HEK293 (cell line): ENCODE data around the gene CADM4.

Experiments
- CTCF ChIA-PET: fragments of 350-600 bp; formaldehyde crosslinking; extraction: SDS; loops from one replicate; lab custom pipeline; 2021; ENCODE audit warnings: antibody characterized with exemption; lab: Yijun Ruan, JAX
- POLR2A ChIA-PET: fragments of 300-600 bp; formaldehyde crosslinking; extraction: SDS; loops from one replicate; lab custom pipeline; 2020; ENCODE audit warnings: antibody characterized with exemption, inconsistent platforms; lab: Yijun Ruan, JAX
- H3K27ac ChIP-seq: fragments of 200-500 bp; sonication (Bioruptor generic); 2 replicates; pipeline ENCODE4 v1.5.1; 2014; ENCODE audit warnings: low read depth, low read length, control low read depth, inconsistent platforms; ENCODE audit errors: extremely low read depth
- H3K36me3 ChIP-seq, 2 experiments: fragments of 200-500 bp in 1 of 2; sonication (Bioruptor generic) in 1 of 2; 1 replicate in 1 of 2; 2 replicates in 1 of 2; pipeline ENCODE4 v1.5.1; 2014 to 2017; ENCODE audit warnings: inconsistent platforms in 2 of 2, low read length in 2 of 2; ENCODE audit not compliant: control insufficient read depth in 2 of 2, insufficient read depth in 1 of 2
- H3K4me1 ChIP-seq: fragments of 200-500 bp; sonication (Bioruptor generic); 2 replicates; pipeline ENCODE4 v1.5.1; 2014; ENCODE audit warnings: mild to moderate bottlenecking, low read length, inconsistent platforms; ENCODE audit not compliant: control insufficient read depth, insufficient read depth
- H3K4me3 ChIP-seq: 2 replicates; pipeline ENCODE4 v1.5.1; 2011; ENCODE audit warnings: low read depth, mild to moderate bottlenecking, control low read depth, low read length, moderate library complexity
- H3K9me3 ChIP-seq: fragments of 200-500 bp; sonication (Bioruptor generic); 2 replicates; pipeline ENCODE4 v1.5.1; 2014; ENCODE audit warnings: low read depth, low read length, inconsistent platforms; ENCODE audit not compliant: control insufficient read depth, insufficient read depth
- GLI2 ChIP-seq: fragments of 450-650 bp; formaldehyde crosslinking; IDR thresholded peaks from 2 replicates; pipeline ENCODE4; 2017; ENCODE audit warnings: missing biosample characterization, missing genetic modification characterization, low read depth, borderline replicate concordance
- GLIS2 ChIP-seq: fragments of 450-650 bp; formaldehyde crosslinking; IDR thresholded peaks from 2 replicates; pipeline ENCODE4 v1.5.1; 2016; ENCODE audit warnings: missing biosample characterization, missing genetic modification characterization
- KLF7 ChIP-seq: fragments of 450-650 bp; formaldehyde crosslinking; IDR thresholded peaks from 2 replicates; pipeline ENCODE4 v1.5.1; 2016; ENCODE audit warnings: missing biosample characterization, missing genetic modification characterization, borderline replicate concordance
- SP2 ChIP-seq: fragments of 450-650 bp; formaldehyde crosslinking; IDR thresholded peaks from 2 replicates; pipeline ENCODE4 v1.5.1; 2016; ENCODE audit warnings: missing biosample characterization, missing genetic modification characterization
- YY1 ChIP-seq: fragments of 450-650 bp; formaldehyde crosslinking; IDR thresholded peaks from 2 replicates; pipeline ENCODE4 v1.5.1; 2018; ENCODE audit warnings: missing biosample characterization, missing genetic modification characterization
- ZFHX2 ChIP-seq: fragments of 450-650 bp; formaldehyde crosslinking; conservative IDR thresholded peaks from 2 replicates; pipeline ENCODE4 v1.5.1; 2016; ENCODE audit warnings: missing biosample characterization, missing genetic modification characterization
- ZNF140 ChIP-seq: fragments of 450-650 bp; formaldehyde crosslinking; IDR thresholded peaks from 2 replicates; pipeline ENCODE4 v1.5.1; 2016; ENCODE audit warnings: missing biosample characterization, missing genetic modification characterization
- ZNF146 ChIP-seq: fragments of 450-650 bp; formaldehyde crosslinking; IDR thresholded peaks from 2 replicates; pipeline ENCODE4 v1.5.1; 2016; ENCODE audit warnings: missing biosample characterization, missing genetic modification characterization
- ZNF211 ChIP-seq: fragments of 450-650 bp; formaldehyde crosslinking; IDR thresholded peaks from 2 replicates; pipeline ENCODE4 v1.5.1; 2016; ENCODE audit warnings: low read depth, missing biosample characterization, missing genetic modification characterization
- ZNF266 ChIP-seq: fragments of 450-650 bp; formaldehyde crosslinking; IDR thresholded peaks from 2 replicates; pipeline ENCODE4 v1.5.1; 2016; ENCODE audit warnings: missing biosample characterization, missing genetic modification characterization, low read depth
- ZNF350 ChIP-seq: fragments of 450-650 bp; formaldehyde crosslinking; IDR thresholded peaks from 2 replicates; pipeline ENCODE4 v1.5.0; 2017; ENCODE audit warnings: missing biosample characterization, mild to moderate bottlenecking, missing genetic modification characterization
- ZNF571 ChIP-seq: fragments of 450-650 bp; formaldehyde crosslinking; IDR thresholded peaks from 2 replicates; pipeline ENCODE4 v1.5.0; 2017; ENCODE audit warnings: missing biosample characterization, missing genetic modification characterization
- ZNF600 ChIP-seq: fragments of 450-650 bp; formaldehyde crosslinking; IDR thresholded peaks from 2 replicates; pipeline ENCODE4 v1.5.1; 2016; ENCODE audit warnings: missing biosample characterization, missing genetic modification characterization
- ZNF837 ChIP-seq: fragments of 450-650 bp; formaldehyde crosslinking; IDR thresholded peaks from 2 replicates; pipeline ENCODE4 v1.5.1; 2016; ENCODE audit warnings: missing biosample characterization, missing genetic modification characterization
- TF ChIP-seq, protein P1 (sequence below): fragments of 450-650 bp; formaldehyde crosslinking; IDR thresholded peaks from 2 replicates; pipeline ENCODE4 v1.5.1; 2016; ENCODE audit warnings: missing biosample characterization, missing genetic modification characterization
- TF ChIP-seq, protein P2 (sequence below): fragments of 450-650 bp; formaldehyde crosslinking; IDR thresholded peaks from 2 replicates; pipeline ENCODE4 v1.5.1; 2016; ENCODE audit warnings: missing biosample characterization, missing genetic modification characterization
- TF ChIP-seq, protein P3 (sequence below): fragments of 450-650 bp; formaldehyde crosslinking; IDR thresholded peaks from 2 replicates; pipeline ENCODE4 v1.5.1; 2016; ENCODE audit warnings: missing biosample characterization, missing genetic modification characterization
- TF ChIP-seq, protein P4 (sequence below): fragments of 450-650 bp; formaldehyde crosslinking; IDR thresholded peaks from 2 replicates; pipeline ENCODE4 v1.5.1; 2017; ENCODE audit warnings: missing biosample characterization, missing genetic modification characterization
- TF ChIP-seq, protein P5 (sequence below): fragments of 450-650 bp; formaldehyde crosslinking; IDR thresholded peaks from 2 replicates; pipeline ENCODE4 v1.5.1; 2016; ENCODE audit warnings: missing biosample characterization, missing genetic modification characterization
- TF ChIP-seq, protein P6 (sequence below): fragments of 450-650 bp; formaldehyde crosslinking; IDR thresholded peaks from 2 replicates; pipeline ENCODE4 v1.5.1; 2016; ENCODE audit warnings: missing biosample characterization, missing genetic modification characterization
- TF ChIP-seq, protein P7 (sequence below): fragments of 450-650 bp; formaldehyde crosslinking; IDR thresholded peaks from 2 replicates; pipeline ENCODE4 v1.5.1; 2017; ENCODE audit warnings: missing biosample characterization, missing genetic modification characterization

CADM4 gene

DNA sequence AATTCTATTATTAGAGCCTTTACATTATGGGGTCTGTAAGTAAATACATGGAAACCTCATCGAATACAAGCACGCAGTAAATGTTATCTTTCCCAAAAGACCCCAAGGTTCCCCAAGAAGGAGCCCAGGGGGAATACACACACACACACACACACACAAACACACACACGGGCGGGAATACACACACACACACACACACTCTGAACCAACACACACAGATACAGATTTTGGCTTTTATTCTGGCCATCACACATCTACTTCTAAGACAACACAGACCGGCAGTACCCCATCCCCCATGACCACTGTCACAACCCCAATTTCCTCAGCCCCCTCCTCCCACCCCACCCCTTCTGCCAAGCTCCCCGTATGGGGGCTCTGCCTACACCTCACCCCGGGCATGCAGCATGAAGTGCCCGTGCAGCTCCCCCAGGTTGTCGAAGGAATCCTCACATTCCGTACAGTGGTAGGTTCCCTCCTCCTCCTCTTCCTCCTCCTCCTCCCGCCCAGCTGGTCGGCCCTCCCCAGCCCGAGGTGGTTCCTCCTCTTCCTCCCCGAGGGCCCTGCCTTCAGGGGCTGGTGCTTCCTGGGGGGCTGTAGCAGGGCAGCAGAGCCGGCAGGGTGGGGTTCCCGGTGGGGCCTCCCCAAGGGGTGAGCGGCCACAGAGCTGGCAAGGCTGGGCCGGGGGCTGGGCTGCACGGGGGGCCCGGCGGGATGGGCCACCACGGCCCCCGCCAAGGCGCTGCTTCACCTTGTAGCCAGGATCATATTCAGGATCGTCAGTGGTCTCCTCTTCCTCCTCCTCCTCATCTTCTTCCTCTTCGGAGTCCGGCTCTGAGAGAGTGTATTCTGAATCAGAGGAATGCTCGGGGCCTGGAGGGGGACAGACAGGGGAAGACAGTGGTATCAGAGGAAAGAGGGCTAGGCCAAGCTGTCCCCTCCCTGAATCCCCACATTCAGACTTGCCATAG, 32.1 kb downstream of the CADM4 start:
- Histone ChIP-seq H3K4me1 (peaks cover 28% of the 10 kb centered on the region), H3K36me3 (peaks cover 44 to 75% of the 10 kb centered on the region in 2 experiments), H3K9me3 (no peaks in the 10 kb centered on the region), H3K27ac (peak overlapping the region; percentile 58), H3K4me3 (no peak overlapping the region)
- ChIA-PET POLR2A (interaction anchor here (0.6 to 3.4 kb wide), 3 partner anchors 11 to 14 kb away, joined by 3 to 19 read pairs (median 4); partner anchors contain the start of genes IRGQ and ZNF576), CTCF (interaction anchor here (1.0 to 3.1 kb wide), 5 partner anchors 44 to 138 kb away, joined by 3 to 11 read pairs (median 4); no protein-coding TSS in a partner anchor)
- TF ChIP-seq, protein P1, sequence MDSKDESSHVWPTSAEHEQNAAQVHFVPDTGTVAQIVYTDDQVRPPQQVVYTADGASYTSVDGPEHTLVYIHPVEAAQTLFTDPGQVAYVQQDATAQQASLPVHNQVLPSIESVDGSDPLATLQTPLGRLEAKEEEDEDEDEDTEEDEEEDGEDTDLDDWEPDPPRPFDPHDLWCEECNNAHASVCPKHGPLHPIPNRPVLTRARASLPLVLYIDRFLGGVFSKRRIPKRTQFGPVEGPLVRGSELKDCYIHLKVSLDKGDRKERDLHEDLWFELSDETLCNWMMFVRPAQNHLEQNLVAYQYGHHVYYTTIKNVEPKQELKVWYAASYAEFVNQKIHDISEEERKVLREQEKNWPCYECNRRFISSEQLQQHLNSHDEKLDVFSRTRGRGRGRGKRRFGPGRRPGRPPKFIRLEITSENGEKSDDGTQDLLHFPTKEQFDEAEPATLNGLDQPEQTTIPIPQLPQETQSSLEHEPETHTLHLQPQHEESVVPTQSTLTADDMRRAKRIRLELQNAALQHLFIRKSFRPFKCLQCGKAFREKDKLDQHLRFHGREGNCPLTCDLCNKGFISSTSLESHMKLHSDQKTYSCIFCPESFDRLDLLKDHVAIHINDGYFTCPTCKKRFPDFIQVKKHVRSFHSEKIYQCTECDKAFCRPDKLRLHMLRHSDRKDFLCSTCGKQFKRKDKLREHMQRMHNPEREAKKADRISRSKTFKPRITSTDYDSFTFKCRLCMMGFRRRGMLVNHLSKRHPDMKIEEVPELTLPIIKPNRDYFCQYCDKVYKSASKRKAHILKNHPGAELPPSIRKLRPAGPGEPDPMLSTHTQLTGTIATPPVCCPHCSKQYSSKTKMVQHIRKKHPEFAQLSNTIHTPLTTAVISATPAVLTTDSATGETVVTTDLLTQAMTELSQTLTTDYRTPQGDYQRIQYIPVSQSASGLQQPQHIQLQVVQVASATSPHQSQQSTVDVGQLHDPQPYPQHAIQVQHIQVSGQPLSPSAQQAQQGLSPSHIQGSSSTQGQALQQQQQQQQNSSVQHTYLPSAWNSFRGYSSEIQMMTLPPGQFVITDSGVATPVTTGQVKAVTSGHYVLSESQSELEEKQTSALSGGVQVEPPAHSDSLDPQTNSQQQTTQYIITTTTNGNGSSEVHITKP (tag by site-specific recombination): no peak
- TF ChIP-seq ZNF350: no peak
- TF ChIP-seq, protein P2, sequence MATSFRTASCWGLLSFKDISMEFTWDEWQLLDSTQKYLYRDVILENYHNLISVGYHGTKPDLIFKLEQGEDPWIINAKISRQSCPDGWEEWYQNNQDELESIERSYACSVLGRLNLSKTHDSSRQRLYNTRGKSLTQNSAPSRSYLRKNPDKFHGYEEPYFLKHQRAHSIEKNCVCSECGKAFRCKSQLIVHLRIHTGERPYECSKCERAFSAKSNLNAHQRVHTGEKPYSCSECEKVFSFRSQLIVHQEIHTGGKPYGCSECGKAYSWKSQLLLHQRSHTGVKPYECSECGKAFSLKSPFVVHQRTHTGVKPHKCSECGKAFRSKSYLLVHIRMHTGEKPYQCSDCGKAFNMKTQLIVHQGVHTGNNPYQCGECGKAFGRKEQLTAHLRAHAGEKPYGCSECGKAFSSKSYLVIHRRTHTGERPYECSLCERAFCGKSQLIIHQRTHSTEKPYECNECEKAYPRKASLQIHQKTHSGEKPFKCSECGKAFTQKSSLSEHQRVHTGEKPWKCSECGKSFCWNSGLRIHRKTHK: no peak
- no peak for TF ChIP-seq ZNF140 (tag by site-specific recombination)
- no peak for TF ChIP-seq ZNF837 (tag by site-specific recombination)
- 0 out of 2 replicates have a peak, but pooled peaks have one; percentile 12 for TF ChIP-seq ZNF266 (tag by site-specific recombination)
- no peak for TF ChIP-seq ZNF146 (tag by site-specific recombination)
- 0 out of 2 replicates have a peak, but pooled peaks have one; percentile 36 for TF ChIP-seq KLF7 (tag by site-specific recombination)
- TF ChIP-seq, protein P3, sequence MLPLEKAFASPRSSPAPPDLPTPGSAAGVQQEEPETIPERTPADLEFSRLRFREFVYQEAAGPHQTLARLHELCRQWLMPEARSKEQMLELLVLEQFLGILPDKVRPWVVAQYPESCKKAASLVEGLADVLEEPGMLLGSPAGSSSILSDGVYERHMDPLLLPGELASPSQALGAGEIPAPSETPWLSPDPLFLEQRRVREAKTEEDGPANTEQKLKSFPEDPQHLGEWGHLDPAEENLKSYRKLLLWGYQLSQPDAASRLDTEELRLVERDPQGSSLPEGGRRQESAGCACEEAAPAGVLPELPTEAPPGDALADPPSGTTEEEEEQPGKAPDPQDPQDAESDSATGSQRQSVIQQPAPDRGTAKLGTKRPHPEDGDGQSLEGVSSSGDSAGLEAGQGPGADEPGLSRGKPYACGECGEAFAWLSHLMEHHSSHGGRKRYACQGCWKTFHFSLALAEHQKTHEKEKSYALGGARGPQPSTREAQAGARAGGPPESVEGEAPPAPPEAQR (tag by site-specific recombination): no peak
- TF ChIP-seq, protein P4, sequence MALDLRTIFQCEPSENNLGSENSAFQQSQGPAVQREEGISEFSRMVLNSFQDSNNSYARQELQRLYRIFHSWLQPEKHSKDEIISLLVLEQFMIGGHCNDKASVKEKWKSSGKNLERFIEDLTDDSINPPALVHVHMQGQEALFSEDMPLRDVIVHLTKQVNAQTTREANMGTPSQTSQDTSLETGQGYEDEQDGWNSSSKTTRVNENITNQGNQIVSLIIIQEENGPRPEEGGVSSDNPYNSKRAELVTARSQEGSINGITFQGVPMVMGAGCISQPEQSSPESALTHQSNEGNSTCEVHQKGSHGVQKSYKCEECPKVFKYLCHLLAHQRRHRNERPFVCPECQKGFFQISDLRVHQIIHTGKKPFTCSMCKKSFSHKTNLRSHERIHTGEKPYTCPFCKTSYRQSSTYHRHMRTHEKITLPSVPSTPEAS (tag by site-specific recombination): peak; percentile 97
- TF ChIP-seq GLIS2 (tag by site-specific recombination): peak; percentile 79
- TF ChIP-seq, protein P5, sequence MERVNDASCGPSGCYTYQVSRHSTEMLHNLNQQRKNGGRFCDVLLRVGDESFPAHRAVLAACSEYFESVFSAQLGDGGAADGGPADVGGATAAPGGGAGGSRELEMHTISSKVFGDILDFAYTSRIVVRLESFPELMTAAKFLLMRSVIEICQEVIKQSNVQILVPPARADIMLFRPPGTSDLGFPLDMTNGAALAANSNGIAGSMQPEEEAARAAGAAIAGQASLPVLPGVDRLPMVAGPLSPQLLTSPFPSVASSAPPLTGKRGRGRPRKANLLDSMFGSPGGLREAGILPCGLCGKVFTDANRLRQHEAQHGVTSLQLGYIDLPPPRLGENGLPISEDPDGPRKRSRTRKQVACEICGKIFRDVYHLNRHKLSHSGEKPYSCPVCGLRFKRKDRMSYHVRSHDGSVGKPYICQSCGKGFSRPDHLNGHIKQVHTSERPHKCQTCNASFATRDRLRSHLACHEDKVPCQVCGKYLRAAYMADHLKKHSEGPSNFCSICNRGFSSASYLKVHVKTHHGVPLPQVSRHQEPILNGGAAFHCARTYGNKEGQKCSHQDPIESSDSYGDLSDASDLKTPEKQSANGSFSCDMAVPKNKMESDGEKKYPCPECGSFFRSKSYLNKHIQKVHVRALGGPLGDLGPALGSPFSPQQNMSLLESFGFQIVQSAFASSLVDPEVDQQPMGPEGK (tag by site-specific recombination): 0 out of 2 replicates have a peak, but pooled peaks have one; percentile 17
- TF ChIP-seq, protein P6, sequence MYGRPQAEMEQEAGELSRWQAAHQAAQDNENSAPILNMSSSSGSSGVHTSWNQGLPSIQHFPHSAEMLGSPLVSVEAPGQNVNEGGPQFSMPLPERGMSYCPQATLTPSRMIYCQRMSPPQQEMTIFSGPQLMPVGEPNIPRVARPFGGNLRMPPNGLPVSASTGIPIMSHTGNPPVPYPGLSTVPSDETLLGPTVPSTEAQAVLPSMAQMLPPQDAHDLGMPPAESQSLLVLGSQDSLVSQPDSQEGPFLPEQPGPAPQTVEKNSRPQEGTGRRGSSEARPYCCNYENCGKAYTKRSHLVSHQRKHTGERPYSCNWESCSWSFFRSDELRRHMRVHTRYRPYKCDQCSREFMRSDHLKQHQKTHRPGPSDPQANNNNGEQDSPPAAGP (tag by site-specific recombination): peak; percentile 8; the same call in 1 of the 2 replicates
- 0 out of 2 replicates have a peak, but pooled peaks have one; percentile 11 for TF ChIP-seq ZNF600 (tag by site-specific recombination)
- no peak for TF ChIP-seq YY1 (tag by site-specific recombination)
- TF ChIP-seq, protein P7, sequence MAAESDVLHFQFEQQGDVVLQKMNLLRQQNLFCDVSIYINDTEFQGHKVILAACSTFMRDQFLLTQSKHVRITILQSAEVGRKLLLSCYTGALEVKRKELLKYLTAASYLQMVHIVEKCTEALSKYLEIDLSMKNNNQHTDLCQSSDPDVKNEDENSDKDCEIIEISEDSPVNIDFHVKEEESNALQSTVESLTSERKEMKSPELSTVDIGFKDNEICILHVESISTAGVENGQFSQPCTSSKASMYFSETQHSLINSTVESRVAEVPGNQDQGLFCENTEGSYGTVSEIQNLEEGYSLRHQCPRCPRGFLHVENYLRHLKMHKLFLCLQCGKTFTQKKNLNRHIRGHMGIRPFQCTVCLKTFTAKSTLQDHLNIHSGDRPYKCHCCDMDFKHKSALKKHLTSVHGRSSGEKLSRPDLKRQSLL: no peak
- peak; percentile 25; the same call in 1 of the 2 replicates for TF ChIP-seq ZNF211 (tag by site-specific recombination)
- peak; percentile 49 for TF ChIP-seq ZFHX2 (tag by site-specific recombination)
- no peak for TF ChIP-seq ZNF571 (tag by site-specific recombination)
- TF ChIP-seq SP2: peak; percentile 50
- TF ChIP-seq GLI2 (tag by site-specific recombination): no peak
